Measurements from ENCODE around the gene MLN. TPM values are rescaled to one million over a fixed set of nuclear protein-coding genes. Genes with fewer than 3 reads are reported as not detected.
A peak's percentile ranks its signal among the peaks of the same experiment; 100 is the strongest.

Gene MLN
- total and polyA plus RNA-seq, 3 experiments from 2014 or later, result not detected

GRCh38 chr6:33823806-33824205, 20.0 kb upstream of the MLN start:
- Mint-ChIP-seq H3K27ac (no peak overlapping the region), H3K4me1 (peaks cover 0 to 8% (median 7%) of the 10 kb centered on the region in 3 donors), H3K27me3 (peaks cover 0 to 8% of the 10 kb centered on the region in 2 donors), H3K9me3 (peaks cover 0 to 2% (median 0%) of the 10 kb centered on the region in 5 donors), H3K36me3 (no peaks in the 10 kb centered on the region), H3K4me3 (no peak overlapping the region)
- Histone ChIP-seq H3K36me3 (ENCODE audit: insufficient read depth, low read length) (no peaks in the 10 kb centered on the region), H3K27ac (ENCODE audit: low read depth, low read length) (no peak overlapping the region), H3K4me3 (ENCODE audit: low read length) (no peak overlapping the region), H3K9me3 (ENCODE audit: low read length) (no peaks in the 10 kb centered on the region), H3K27me3 (ENCODE audit: insufficient read depth, low read length, poor library complexity, severe bottlenecking) (no peaks in the 10 kb centered on the region), H3K4me1 (ENCODE audit: insufficient read depth, low read length) (no peaks in the 10 kb centered on the region)
- CTCF ChIA-PET, result no interaction called here
- POLR2A ChIA-PET, result no interaction called here
- DNase-seq, result no peak

GRCh38 chr6:33822575-33823395, 19.0 kb upstream of the MLN start:
- no peak overlapping the region for H3K4me3 ChIP-seq (ENCODE audit: low read length)
- ChIA-PET CTCF (no interaction called here), POLR2A (no interaction called here)
- peaks cover 0 to under 1% (median 0%) of the 10 kb centered on the region in 5 donors for H3K9me3 Mint-ChIP-seq
- H3K36me3 ChIP-seq (ENCODE audit: insufficient read depth, low read length), result no peaks in the 10 kb centered on the region
- H3K27ac Mint-ChIP-seq, result peak overlapping the region in 1 of 8 donors; percentile 79
- H3K4me1 ChIP-seq (ENCODE audit: insufficient read depth, low read length), result no peaks in the 10 kb centered on the region
- H3K9me3 ChIP-seq (ENCODE audit: low read length), result no peaks in the 10 kb centered on the region
- H3K36me3 Mint-ChIP-seq, result no peaks in the 10 kb centered on the region
- H3K4me3 Mint-ChIP-seq, result no peak overlapping the region
- peaks cover 0 to 3% of the 10 kb centered on the region in 2 donors for H3K27me3 Mint-ChIP-seq
- no peak for DNase-seq
- no peaks in the 10 kb centered on the region for H3K27me3 ChIP-seq (ENCODE audit: insufficient read depth, low read length, poor library complexity, severe bottlenecking)
- peaks cover 0 to 8% (median 7%) of the 10 kb centered on the region in 3 donors for H3K4me1 Mint-ChIP-seq
- H3K27ac ChIP-seq (ENCODE audit: low read depth, low read length), result no peak overlapping the region

- no peak for DNase-seq
- ChIA-PET POLR2A (no interaction called here), CTCF (no interaction called here)
- Histone ChIP-seq H3K4me3 (ENCODE audit: low read length) (no peak overlapping the region), H3K27ac (ENCODE audit: low read depth, low read length) (no peak overlapping the region), H3K4me1 (ENCODE audit: insufficient read depth, low read length) (no peaks in the 10 kb centered on the region), H3K36me3 (ENCODE audit: insufficient read depth, low read length) (no peaks in the 10 kb centered on the region), H3K27me3 (ENCODE audit: insufficient read depth, low read length, poor library complexity, severe bottlenecking) (no peaks in the 10 kb centered on the region), H3K9me3 (ENCODE audit: low read length) (no peaks in the 10 kb centered on the region)
- peak overlapping the region in 1 of 8 donors; percentile 15 for H3K27ac Mint-ChIP-seq
- H3K27me3 Mint-ChIP-seq, result peaks cover under 1 to 5% of the 10 kb centered on the region in 2 donors
- no peaks in the 10 kb centered on the region for H3K9me3 Mint-ChIP-seq
- peaks cover 0 to 8% (median 7%) of the 10 kb centered on the region in 3 donors for H3K4me1 Mint-ChIP-seq
- H3K36me3 Mint-ChIP-seq, result no peaks in the 10 kb centered on the region
- no peak overlapping the region for H3K4me3 Mint-ChIP-seq
These were observed 17.1 kb upstream of the MLN start for GRCh38 chr6:33820784-33821520.

- Histone ChIP-seq H3K27me3 (ENCODE audit: insufficient read depth, low read length, poor library complexity, severe bottlenecking) (no peaks in the 10 kb centered on the region), H3K36me3 (ENCODE audit: insufficient read depth, low read length) (no peaks in the 10 kb centered on the region), H3K4me3 (ENCODE audit: low read length) (no peak overlapping the region), H3K4me1 (ENCODE audit: insufficient read depth, low read length) (no peaks in the 10 kb centered on the region), H3K27ac (ENCODE audit: low read depth, low read length) (no peak overlapping the region), H3K9me3 (ENCODE audit: low read length) (no peaks in the 10 kb centered on the region)
- H3K9me3 Mint-ChIP-seq, result no peaks in the 10 kb centered on the region
- no peak overlapping the region for H3K27ac Mint-ChIP-seq
- no peaks in the 10 kb centered on the region for H3K36me3 Mint-ChIP-seq
- peaks cover 0 to 8% (median 7%) of the 10 kb centered on the region in 3 donors for H3K4me1 Mint-ChIP-seq
- DNase-seq, result no peak
- POLR2A ChIA-PET, result no interaction called here
- no peak overlapping the region for H3K4me3 Mint-ChIP-seq
- CTCF ChIA-PET, result no interaction called here
- H3K27me3 Mint-ChIP-seq, result peaks cover 6 to 7% of the 10 kb centered on the region in 2 donors
These were observed 16.4 kb upstream of the MLN start for GRCh38 chr6:33820243-33820642.

GRCh38 chr6:33819021-33819420, 15.2 kb upstream of the MLN start:
- no peak overlapping the region for H3K4me3 ChIP-seq (ENCODE audit: low read length)
- H3K27me3 ChIP-seq (ENCODE audit: insufficient read depth, low read length, poor library complexity, severe bottlenecking), result no peaks in the 10 kb centered on the region
- H3K27ac Mint-ChIP-seq, result no peak overlapping the region
- H3K36me3 ChIP-seq (ENCODE audit: insufficient read depth, low read length), result no peaks in the 10 kb centered on the region
- H3K4me1 ChIP-seq (ENCODE audit: insufficient read depth, low read length), result no peaks in the 10 kb centered on the region
- H3K4me3 Mint-ChIP-seq, result no peak overlapping the region
- no peaks in the 10 kb centered on the region for H3K36me3 Mint-ChIP-seq
- peaks cover 0 to 8% (median 7%) of the 10 kb centered on the region in 3 donors for H3K4me1 Mint-ChIP-seq
- H3K9me3 Mint-ChIP-seq, result no peaks in the 10 kb centered on the region
- ChIA-PET POLR2A (no interaction called here), CTCF (no interaction called here)
- no peaks in the 10 kb centered on the region for H3K9me3 ChIP-seq (ENCODE audit: low read length)
- peaks cover 13 to 18% of the 10 kb centered on the region in 2 donors for H3K27me3 Mint-ChIP-seq
- no peak overlapping the region for H3K27ac ChIP-seq (ENCODE audit: low read depth, low read length)
- DNase-seq, result no peak

GRCh38 chr6:33818293-33818692, 14.5 kb upstream of the MLN start:
- no peaks in the 10 kb centered on the region for H3K36me3 Mint-ChIP-seq
- H3K9me3 Mint-ChIP-seq, result no peaks in the 10 kb centered on the region
- H3K4me3 Mint-ChIP-seq, result no peak overlapping the region
- Histone ChIP-seq H3K27me3 (ENCODE audit: insufficient read depth, low read length, poor library complexity, severe bottlenecking) (peaks cover 2% of the 10 kb centered on the region), H3K27ac (ENCODE audit: low read depth, low read length) (no peak overlapping the region), H3K4me3 (ENCODE audit: low read length) (no peak overlapping the region), H3K36me3 (ENCODE audit: insufficient read depth, low read length) (no peaks in the 10 kb centered on the region), H3K4me1 (ENCODE audit: insufficient read depth, low read length) (no peaks in the 10 kb centered on the region), H3K9me3 (ENCODE audit: low read length) (no peaks in the 10 kb centered on the region)
- DNase-seq, result no peak
- no peak overlapping the region for H3K27ac Mint-ChIP-seq
- ChIA-PET POLR2A (no interaction called here), CTCF (no interaction called here)
- H3K4me1 Mint-ChIP-seq, result peaks cover 0 to 8% (median 7%) of the 10 kb centered on the region in 3 donors
- H3K27me3 Mint-ChIP-seq, result peaks cover 18 to 24% of the 10 kb centered on the region in 2 donors

GRCh38 chr6:33817489-33817888, 13.7 kb upstream of the MLN start:
- Mint-ChIP-seq H3K27ac (no peak overlapping the region), H3K4me1 (peaks cover 0 to 8% (median 7%) of the 10 kb centered on the region in 3 donors), H3K27me3 (peaks cover 19 to 28% of the 10 kb centered on the region in 2 donors), H3K9me3 (no peaks in the 10 kb centered on the region), H3K4me3 (no peak overlapping the region), H3K36me3 (no peaks in the 10 kb centered on the region)
- H3K4me1 ChIP-seq (ENCODE audit: insufficient read depth, low read length), result no peaks in the 10 kb centered on the region
- H3K4me3 ChIP-seq (ENCODE audit: low read length), result no peak overlapping the region
- no peak overlapping the region for H3K27ac ChIP-seq (ENCODE audit: low read depth, low read length)
- H3K9me3 ChIP-seq (ENCODE audit: low read length), result no peaks in the 10 kb centered on the region
- ChIA-PET CTCF (no interaction called here), POLR2A (no interaction called here)
- H3K27me3 ChIP-seq (ENCODE audit: insufficient read depth, low read length, poor library complexity, severe bottlenecking), result peaks cover 5% of the 10 kb centered on the region
- DNase-seq, result no peak
- H3K36me3 ChIP-seq (ENCODE audit: insufficient read depth, low read length), result no peaks in the 10 kb centered on the region

GRCh38 chr6:33816911-33817310, 13.1 kb upstream of the MLN start:
- Mint-ChIP-seq H3K4me3 (no peak overlapping the region), H3K27ac (no peak overlapping the region), H3K27me3 (peaks cover 22 to 33% of the 10 kb centered on the region in 2 donors), H3K4me1 (peaks cover 0 to 8% (median 7%) of the 10 kb centered on the region in 3 donors), H3K9me3 (no peaks in the 10 kb centered on the region), H3K36me3 (no peaks in the 10 kb centered on the region)
- Histone ChIP-seq H3K36me3 (ENCODE audit: insufficient read depth, low read length) (no peaks in the 10 kb centered on the region), H3K27ac (ENCODE audit: low read depth, low read length) (no peak overlapping the region), H3K4me1 (ENCODE audit: insufficient read depth, low read length) (no peaks in the 10 kb centered on the region), H3K27me3 (ENCODE audit: insufficient read depth, low read length, poor library complexity, severe bottlenecking) (peaks cover 11% of the 10 kb centered on the region), H3K9me3 (ENCODE audit: low read length) (no peaks in the 10 kb centered on the region), H3K4me3 (ENCODE audit: low read length) (no peak overlapping the region)
- ChIA-PET POLR2A (no interaction called here), CTCF (no interaction called here)
- peak in 1 of 5 donors; percentile 17 for DNase-seq
